Liver (tissue), 9 donors: ENCODE results near the gene SMYD3. TPM values are rescaled to one million over a fixed set of nuclear protein-coding genes. Genes with fewer than 3 reads are reported as not detected.

ENCODE experiments used
- DNase-seq: peaks from one replicate; pipeline ENCODE4 v3.0.0-alpha.2; 2017; ENCODE audit warnings: low spot score
- H3K27ac ChIP-seq, 2 donors: one replicate each; pipeline ENCODE4 v1.7.0; 2013; ENCODE audit warnings: inconsistent platforms in 2 of 2, low read length in 2 of 2, control low read depth in 1 of 2, low read depth in 1 of 2, mild to moderate bottlenecking in 1 of 2
- H3K27me3 ChIP-seq, 4 donors: one replicate each; pipeline versions ENCODE4 v1.6.1 to v1.7.0; 2013; ENCODE audit warnings: low read length in 3 of 4, inconsistent platforms in 1 of 4, mild to moderate bottlenecking in 1 of 4, moderate library complexity in 1 of 4; ENCODE audit not compliant: control insufficient read depth in 4 of 4, insufficient read depth in 4 of 4
- H3K36me3 ChIP-seq, 4 donors: one replicate each; pipeline versions ENCODE4 v1.6.1 to v1.7.0; 2013; ENCODE audit warnings: low read length in 3 of 4, mild to moderate bottlenecking in 3 of 4, low read depth in 1 of 4, moderate library complexity in 1 of 4; ENCODE audit not compliant: control insufficient read depth in 4 of 4, insufficient read depth in 3 of 4
- H3K4me1 ChIP-seq, 4 donors: one replicate each; pipeline versions ENCODE4 v1.6.1 to v1.7.0; 2013; ENCODE audit warnings: low read length in 3 of 4, mild to moderate bottlenecking in 3 of 4, moderate library complexity in 1 of 4; ENCODE audit not compliant: control insufficient read depth in 4 of 4, insufficient read depth in 4 of 4
- H3K4me3 ChIP-seq, 3 donors: one replicate each; pipeline versions ENCODE4 v1.6.1 to v1.7.0; 2013; ENCODE audit warnings: low read length in 3 of 3, control low read depth in 1 of 3, low read depth in 1 of 3, mild to moderate bottlenecking in 1 of 3
- H3K9ac ChIP-seq, 2 donors: one replicate each; pipeline ENCODE4 v1.7.0; 2013; ENCODE audit warnings: low read length in 2 of 2, mild to moderate bottlenecking in 2 of 2, moderate library complexity in 2 of 2, control low read depth in 1 of 2, low read depth in 1 of 2
- H3K9me3 ChIP-seq, 4 donors: one replicate each; pipeline versions ENCODE4 v1.6.1 to v1.7.0; 2013; ENCODE audit warnings: low read length in 3 of 4; ENCODE audit not compliant: control insufficient read depth in 4 of 4
- ATF3 ChIP-seq: IDR thresholded peaks from 2 replicates; pipeline ENCODE4 v1.6.1; 2016; ENCODE audit warnings: antibody characterized with exemption
- CTCF ChIP-seq: fragments of 150-350 bp; IDR thresholded peaks from 2 replicates; pipeline ENCODE4 v1.5.1; 2017; ENCODE audit warnings: improper control_type of control experiment, low read depth, low read length; ENCODE audit not compliant: missing input control
- FOXA1 ChIP-seq: IDR thresholded peaks from 2 replicates; pipeline ENCODE4 v1.6.1; 2016; ENCODE audit warnings: antibody characterized with exemption
- FOXA2 ChIP-seq: IDR thresholded peaks from 2 replicates; pipeline ENCODE4 v1.6.1; 2016; ENCODE audit warnings: antibody characterized with exemption
- HNF4A ChIP-seq, 2 donors: conservative IDR thresholded peaks; 2 replicates each; pipeline ENCODE4 v1.6.1; 2016; ENCODE audit warnings: antibody characterized with exemption in 2 of 2, mild to moderate bottlenecking in 2 of 2
- HNF4G ChIP-seq: IDR thresholded peaks from 2 replicates; pipeline ENCODE4 v1.6.1; 2016; ENCODE audit warnings: antibody characterized with exemption
- MAX ChIP-seq: IDR thresholded peaks from 2 replicates; pipeline ENCODE4 v1.6.1; 2016; ENCODE audit warnings: antibody characterized with exemption
- NR2F2 ChIP-seq: IDR thresholded peaks from 2 replicates; pipeline ENCODE4 v1.6.1; 2016; ENCODE audit warnings: antibody characterized with exemption
- REST ChIP-seq: IDR thresholded peaks from 2 replicates; pipeline ENCODE4 v1.6.1; 2016; ENCODE audit warnings: antibody characterized with exemption, mild to moderate bottlenecking
- RXRA ChIP-seq, 2 donors: IDR thresholded peaks; 2 replicates each; pipeline ENCODE4 v1.6.1; 2017 to 2018; ENCODE audit warnings: antibody characterized with exemption in 2 of 2, mild to moderate bottlenecking in 1 of 2
- TAF1 ChIP-seq: conservative IDR thresholded peaks from 2 replicates; pipeline ENCODE4 v1.6.1; 2016; ENCODE audit warnings: antibody characterized with exemption, mild to moderate bottlenecking
- ZBTB33 ChIP-seq: IDR thresholded peaks from 2 replicates; pipeline ENCODE4 v1.6.1; 2016; ENCODE audit warnings: antibody characterized with exemption
- WGBS: extraction: QIAGEN DNeasy Blood & Tissue Kit; methylation state at CpG from one replicate; pipeline ENCODE4 v1.1.7; 2013; 5-methylcytosine and 5-hydroxymethylcytosine counted together
- polyA plus RNA-seq, 2 donors: library from polyadenylated mRNA; stranded (reverse) in 1 of 2; unstranded in 1 of 2; fragments of 200-250 nt in 1 of 2; fragments of >200 nt in 1 of 2; fragmentation: Nextera tagmentation in 1 of 2; extraction: Ambion mirVana in 1 of 2; gene quantifications; one replicate each; pipeline versions ENCODE4 v1.2.1 to v1.2.3, GENCODE V29; 2013 to 2015
- total RNA-seq, 2 donors: library from RNA; depleted of rRNA; stranded (reverse); fragments of >200 nt; gene quantifications; one replicate each; pipeline ENCODE4 v1.2.3, GENCODE V29; 2014
- donor health status: healthy.
- donor health status: healthy.
- donor health status: healthy.
- donor health status: healthy.
- donor health status: healthy.

SMYD3 gene
- total and polyA plus RNA-seq, 4 donors, result 3.1 to 9.1 (median 8.0) TPM

- H3K4me1 ChIP-seq, result no peaks in the 10 kb centered on the region
- whole genome bisulfite sequencing, result 96% methylated on average over 6 of the region's 6 CpGs
- no peak overlapping the region for H3K9ac ChIP-seq
- TF ChIP-seq REST (no peak), NR2F2 (no peak)
- no peak for DNase-seq
- no peak overlapping the region for H3K27ac ChIP-seq
- H3K27me3 ChIP-seq, result no peaks in the 10 kb centered on the region
- H3K36me3 ChIP-seq, result no peaks in the 10 kb centered on the region
- no peaks in the 10 kb centered on the region for H3K9me3 ChIP-seq
- H3K4me3 ChIP-seq, result no peak overlapping the region
Measured at GRCh38 chr1:245968775-245969174, 538.3 kb downstream of the SMYD3 start.

- no peak for DNase-seq
- no peak overlapping the region for H3K9ac ChIP-seq
- no peaks in the 10 kb centered on the region for H3K4me1 ChIP-seq
- no peaks in the 10 kb centered on the region for H3K27me3 ChIP-seq
- no peak overlapping the region for H3K4me3 ChIP-seq
- no peaks in the 10 kb centered on the region for H3K36me3 ChIP-seq
- H3K9me3 ChIP-seq, result no peaks in the 10 kb centered on the region
- 96% methylated on average over 3 of the region's 3 CpGs for WGBS
- TF ChIP-seq CTCF, result no peak
- TF ChIP-seq MAX, result no peak
- no peak for TF ChIP-seq RXRA (IDR thresholded peaks at IDR 0.05)
- no peak for TF ChIP-seq ZBTB33
- TF ChIP-seq ATF3, result no peak
- no peak for TF ChIP-seq FOXA2
- no peak overlapping the region for H3K27ac ChIP-seq
Measured at GRCh38 chr1:245965398-245965797, 541.7 kb downstream of the SMYD3 start.

- no peak overlapping the region for H3K9ac ChIP-seq
- 97% methylated on average over 2 of the region's 2 CpGs for WGBS
- no peak for TF ChIP-seq NR2F2
- TF ChIP-seq HNF4G, result no peak
- no peak for TF ChIP-seq CTCF
- TF ChIP-seq MAX, result no peak
- TF ChIP-seq REST, result no peak
- no peak for TF ChIP-seq HNF4A (conservative IDR thresholded peaks at IDR 0.05)
- TF ChIP-seq ATF3, result no peak
- no peak for TF ChIP-seq TAF1
- no peak for TF ChIP-seq FOXA1
Measured at GRCh38 chr1:245963649-245964048, 543.4 kb downstream of the SMYD3 start.

More at GRCh38 chr1:245963649-245964048, 543.4 kb downstream of the SMYD3 start:
- Histone ChIP-seq H3K4me1 (no peaks in the 10 kb centered on the region), H3K4me3 (no peak overlapping the region), H3K27me3 (no peaks in the 10 kb centered on the region), H3K36me3 (no peaks in the 10 kb centered on the region), H3K9me3 (no peaks in the 10 kb centered on the region), H3K27ac (no peak overlapping the region)
- DNase-seq, result no peak
